Loucy (cell line): ENCODE results near the gene PAXIP1.

Experiments used
- H2AFZ ChIP-seq: fragments of 200-600 bp; sonication (generic); 2 replicates; pipeline ENCODE4 v1.6.0; 2016; ENCODE audit warnings: antibody characterized with exemption, mild to moderate bottlenecking, low read length, moderate library complexity
- H3F3A ChIP-seq: fragments of 200-600 bp; 2 replicates; pipeline ENCODE4 v1.6.0; 2016; ENCODE audit warnings: antibody characterized with exemption, low read depth, mild to moderate bottlenecking
- H3K27me3 ChIP-seq: fragments of 200-600 bp; sonication (generic); 2 replicates; pipeline ENCODE4 v1.6.1; 2014; ENCODE audit warnings: low read length, mild to moderate bottlenecking; ENCODE audit not compliant: insufficient read depth, poor library complexity, severe bottlenecking
- H3K36me3 ChIP-seq: fragments of 200-600 bp; sonication (generic); 2 replicates; pipeline ENCODE4 v1.6.1; 2016; ENCODE audit warnings: low read length; ENCODE audit not compliant: insufficient read depth
- H3K4me1 ChIP-seq: fragments of 200-600 bp; sonication (generic); 2 replicates; pipeline ENCODE4 v1.5.1; 2014; ENCODE audit warnings: low read length, mild to moderate bottlenecking; ENCODE audit not compliant: insufficient read depth, poor library complexity, severe bottlenecking
- H3K4me2 ChIP-seq: fragments of 200-600 bp; sonication (generic); 2 replicates; pipeline ENCODE4 v1.6.0; 2014; ENCODE audit warnings: antibody characterized with exemption, low read length, low read depth, mild to moderate bottlenecking; ENCODE audit not compliant: poor library complexity, severe bottlenecking
- H3K4me3 ChIP-seq: fragments of 200-600 bp; sonication (generic); 2 replicates; pipeline ENCODE4 v1.5.1; 2014; ENCODE audit warnings: low read length, mild to moderate bottlenecking, mixed read lengths; ENCODE audit not compliant: poor library complexity, severe bottlenecking
- H3K79me2 ChIP-seq: fragments of 200-600 bp; sonication (generic); 2 replicates; pipeline ENCODE4 v1.6.1; 2014; ENCODE audit warnings: low read length; ENCODE audit not compliant: insufficient read depth
- H3K9ac ChIP-seq: fragments of 200-600 bp; sonication (generic); 2 replicates; pipeline ENCODE4 v1.6.0; 2014; ENCODE audit warnings: mild to moderate bottlenecking, low read depth, low read length, moderate library complexity; ENCODE audit not compliant: poor library complexity, severe bottlenecking
- H3K9me2 ChIP-seq: fragments of 200-600 bp; sonication (generic); replicated peaks from 2 replicates; pipeline ENCODE4 v1.6.1; 2016; ENCODE audit warnings: low read depth, low read length, mixed read lengths
- H3K9me3 ChIP-seq: fragments of 200-600 bp; sonication (generic); 2 replicates; pipeline ENCODE4 v1.6.1; 2014; ENCODE audit warnings: mild to moderate bottlenecking, antibody characterized with exemption, low read length, low read depth; ENCODE audit not compliant: insufficient read depth
- H4K20me1 ChIP-seq: fragments of 200-600 bp; sonication (generic); 2 replicates; pipeline ENCODE4 v1.6.0; 2014; ENCODE audit warnings: antibody characterized with exemption, low read length, mild to moderate bottlenecking; ENCODE audit not compliant: insufficient read depth, poor library complexity, severe bottlenecking
- CTCF ChIP-seq: fragments of 200-600 bp; sonication (generic); conservative IDR thresholded peaks from 2 replicates; pipeline ENCODE4 v1.5.1; 2014; ENCODE audit warnings: mild to moderate bottlenecking, antibody characterized with exemption, low read length
- EZH2phosphoT487 ChIP-seq: fragments of 200-600 bp; IDR thresholded peaks from 2 replicates; pipeline ENCODE4 v1.6.1; 2018; ENCODE audit warnings: antibody characterized with exemption, mild to moderate bottlenecking, moderate library complexity, borderline replicate concordance

PAXIP1 gene

GRCh38 chr7:154913638-154914307, 89.2 kb downstream of the PAXIP1 start:
- Histone ChIP-seq H3K4me2 (no peak overlapping the region), H3K4me3 (no peak overlapping the region), H3K4me1 (peaks cover 1% of the 10 kb centered on the region), H3K9me3 (no peaks in the 10 kb centered on the region), H3K9ac (no peak overlapping the region), H3K36me3 (no peaks in the 10 kb centered on the region), H3K27me3 (no peaks in the 10 kb centered on the region), H3F3A (0 out of 2 replicates have a peak, but pooled peaks cover 2% of the 10 kb centered on the region), H4K20me1 (no peaks in the 10 kb centered on the region), H3K9me2 (no peaks in the 10 kb centered on the region), H2AFZ (no peak overlapping the region), H3K79me2 (no peaks in the 10 kb centered on the region)
- peak; percentile 82 for TF ChIP-seq CTCF
- no peak for TF ChIP-seq EZH2phosphoT487

DNA sequence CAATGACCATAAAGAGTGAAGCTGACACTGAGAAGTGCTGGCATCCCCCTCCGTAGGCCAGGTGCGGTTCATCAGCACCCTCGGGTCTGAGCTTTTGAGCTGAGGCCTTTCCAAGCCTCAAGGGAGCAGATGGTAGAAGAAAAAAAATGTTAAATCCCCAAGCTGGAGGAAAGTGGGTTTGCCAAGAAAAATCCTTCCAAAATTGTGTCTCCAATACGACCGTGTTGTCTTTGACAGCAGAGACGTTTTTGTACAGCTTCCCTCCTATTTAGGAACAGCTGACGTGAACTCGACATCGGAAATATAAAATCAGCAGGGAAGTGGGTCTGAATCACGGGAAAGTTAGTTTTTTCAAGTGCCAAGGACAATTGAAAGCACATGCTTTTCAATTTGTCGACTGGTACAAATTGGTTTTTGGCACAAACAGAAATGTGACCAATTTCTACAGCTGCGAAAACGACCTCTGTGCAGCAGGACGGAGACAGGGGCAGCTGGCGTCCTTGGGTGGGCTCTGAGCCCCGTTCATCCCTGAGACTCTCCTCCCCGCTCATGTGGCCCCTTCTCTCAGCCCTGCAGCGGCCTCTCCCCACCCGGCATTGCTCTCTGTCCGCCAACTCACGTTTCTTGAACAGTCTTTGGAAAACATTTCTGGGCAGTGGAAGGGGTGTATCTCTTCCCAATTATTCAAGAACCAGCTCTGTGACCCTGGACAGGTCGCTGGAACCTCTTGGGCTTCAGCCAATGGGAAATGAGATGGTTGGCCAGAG, 89.9 kb downstream of the PAXIP1 start:
- H3K9ac ChIP-seq, result no peak overlapping the region
- no peaks in the 10 kb centered on the region for H4K20me1 ChIP-seq
- H3K9me3 ChIP-seq, result no peaks in the 10 kb centered on the region
- peaks cover 5% of the 10 kb centered on the region for H3K4me1 ChIP-seq
- no peaks in the 10 kb centered on the region for H3K36me3 ChIP-seq
- no peak overlapping the region for H2AFZ ChIP-seq
- no peaks in the 10 kb centered on the region for H3K9me2 ChIP-seq
- H3K27me3 ChIP-seq, result no peaks in the 10 kb centered on the region
- H3F3A ChIP-seq, result 0 out of 2 replicates have a peak, but pooled peaks cover 6% of the 10 kb centered on the region
- TF ChIP-seq EZH2phosphoT487 (no peak), CTCF (no peak)
- H3K4me2 ChIP-seq, result no peak overlapping the region
- no peak overlapping the region for H3K4me3 ChIP-seq
- H3K79me2 ChIP-seq, result no peaks in the 10 kb centered on the region

DNA sequence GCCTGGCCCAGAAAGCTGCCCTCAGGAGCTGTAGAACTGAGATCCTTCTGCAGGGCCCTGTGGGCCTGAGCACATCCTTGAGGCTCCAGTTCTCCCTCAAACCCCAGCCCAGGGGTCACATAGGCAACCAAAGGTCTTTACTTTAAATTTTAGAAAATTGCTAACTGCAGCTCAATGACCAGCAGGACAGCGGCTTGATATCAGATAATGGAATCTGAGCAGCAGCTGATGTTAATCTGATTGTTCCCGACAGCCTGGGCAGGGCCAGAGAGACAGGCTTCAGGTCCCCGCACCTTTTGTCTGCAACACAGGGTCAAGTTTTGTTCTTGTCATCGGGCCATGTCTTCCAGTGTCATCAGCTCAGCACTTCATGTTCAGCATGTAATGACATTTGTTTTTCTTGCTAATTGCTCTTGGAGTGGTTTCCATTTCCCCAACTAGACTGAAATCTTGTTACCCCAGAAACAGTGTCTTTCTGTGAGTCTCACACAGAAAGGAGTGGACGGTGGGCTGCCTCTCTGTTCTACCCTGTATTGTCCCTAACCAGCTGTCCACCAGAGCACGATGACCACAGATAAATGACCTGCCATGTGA, 91.0 kb downstream of the PAXIP1 start:
- Histone ChIP-seq H3K4me2 (no peak overlapping the region), H3K9ac (no peak overlapping the region), H2AFZ (no peak overlapping the region), H3K9me3 (no peaks in the 10 kb centered on the region), H3K79me2 (no peaks in the 10 kb centered on the region), H3F3A (0 out of 2 replicates have a peak, but pooled peaks cover 6% of the 10 kb centered on the region), H3K9me2 (no peaks in the 10 kb centered on the region), H3K4me3 (no peak overlapping the region), H3K4me1 (peaks cover 12% of the 10 kb centered on the region), H3K27me3 (no peaks in the 10 kb centered on the region), H4K20me1 (no peaks in the 10 kb centered on the region), H3K36me3 (no peaks in the 10 kb centered on the region)
- TF ChIP-seq EZH2phosphoT487, result no peak
- no peak for TF ChIP-seq CTCF
